ENCODE results near the gene NCKAP5L.

The NCKAP5L gene

DNA sequence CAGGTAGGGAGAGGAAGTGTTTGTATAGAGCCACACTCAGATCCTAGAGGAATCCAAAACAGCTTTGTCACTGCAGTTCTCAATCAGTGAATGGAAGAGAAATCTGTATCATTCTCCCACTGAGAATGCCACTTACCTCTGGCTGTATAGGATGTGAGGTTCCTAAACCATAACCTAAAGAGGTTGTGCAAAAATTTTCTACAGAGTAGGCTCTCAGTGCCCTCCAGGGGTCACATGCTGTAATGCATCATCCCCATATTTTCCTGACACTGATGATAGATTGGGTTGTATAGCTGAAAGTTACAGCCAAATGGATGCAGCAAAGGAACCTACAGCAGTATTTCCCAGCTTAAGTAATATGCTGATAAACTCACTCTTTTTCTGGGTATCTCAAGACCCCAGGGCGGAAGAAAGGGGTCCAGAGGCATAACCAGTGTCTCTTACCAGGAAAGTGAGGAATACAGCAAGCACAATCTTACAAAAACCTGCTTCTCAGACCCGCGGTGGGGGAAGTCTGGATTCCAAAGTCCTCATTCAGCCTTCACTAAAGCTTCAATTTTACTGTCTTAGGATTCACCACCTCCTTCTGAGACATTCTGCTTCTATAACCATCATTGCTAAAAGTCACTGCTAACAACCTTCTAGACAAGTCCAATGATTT lies 10.9 kb upstream of the NCKAP5L start (continued):
- TF ChIP-seq ZFP30 (CRISPR knock-in tag; IDR thresholded peaks at IDR 0.05) (no peak), ZNF70 (CRISPR knock-in tag; IDR thresholded peaks at IDR 0.05) (no peak)

DNA sequence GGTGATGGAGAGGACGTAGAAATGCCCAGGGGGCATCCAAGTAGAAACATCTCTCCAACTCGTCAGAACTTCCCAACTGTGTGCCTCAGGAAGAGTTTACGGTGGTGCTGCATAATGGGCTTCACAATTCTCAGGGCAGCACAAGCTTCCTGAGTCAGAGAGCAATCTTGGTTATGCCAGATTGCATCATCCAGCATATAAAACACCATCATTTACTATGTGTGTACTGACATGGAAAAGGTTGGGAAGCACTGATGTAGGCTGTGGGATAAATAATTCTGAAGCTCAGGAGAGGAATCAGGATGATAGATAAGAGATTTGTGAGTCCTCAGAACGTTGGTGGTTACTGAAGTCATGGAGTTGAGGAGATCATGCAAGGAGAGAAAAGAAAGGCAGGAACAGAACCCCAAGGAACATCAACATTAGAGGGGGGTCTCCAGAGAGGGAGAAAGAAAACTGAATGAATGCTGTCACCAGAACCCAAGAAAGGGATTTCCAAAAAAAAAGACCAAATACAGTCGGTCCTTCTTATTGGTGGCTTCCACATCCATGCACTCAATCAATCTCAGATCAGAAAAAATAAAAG lies 4.7 kb upstream of the NCKAP5L start:
- ATAC-seq, result no peak
- TF ChIP-seq CSDC2 (CRISPR knock-in tag; IDR thresholded peaks at IDR 0.05) (no peak), ZNF565 (CRISPR knock-in tag; conservative IDR thresholded peaks at IDR 0.05; ENCODE audit: low read depth) (no peak), TCF4 (CRISPR knock-in tag; IDR thresholded peaks at IDR 0.05; ENCODE audit: borderline replicate concordance) (no peak), ZC3H10 (CRISPR knock-in tag; IDR thresholded peaks at IDR 0.05) (no peak), CREB5 (CRISPR knock-in tag; IDR thresholded peaks at IDR 0.05; ENCODE audit: low read depth) (no peak), SNAI2 (CRISPR knock-in tag; IDR thresholded peaks at IDR 0.05) (no peak)
- TF ChIP-seq, protein P1, sequence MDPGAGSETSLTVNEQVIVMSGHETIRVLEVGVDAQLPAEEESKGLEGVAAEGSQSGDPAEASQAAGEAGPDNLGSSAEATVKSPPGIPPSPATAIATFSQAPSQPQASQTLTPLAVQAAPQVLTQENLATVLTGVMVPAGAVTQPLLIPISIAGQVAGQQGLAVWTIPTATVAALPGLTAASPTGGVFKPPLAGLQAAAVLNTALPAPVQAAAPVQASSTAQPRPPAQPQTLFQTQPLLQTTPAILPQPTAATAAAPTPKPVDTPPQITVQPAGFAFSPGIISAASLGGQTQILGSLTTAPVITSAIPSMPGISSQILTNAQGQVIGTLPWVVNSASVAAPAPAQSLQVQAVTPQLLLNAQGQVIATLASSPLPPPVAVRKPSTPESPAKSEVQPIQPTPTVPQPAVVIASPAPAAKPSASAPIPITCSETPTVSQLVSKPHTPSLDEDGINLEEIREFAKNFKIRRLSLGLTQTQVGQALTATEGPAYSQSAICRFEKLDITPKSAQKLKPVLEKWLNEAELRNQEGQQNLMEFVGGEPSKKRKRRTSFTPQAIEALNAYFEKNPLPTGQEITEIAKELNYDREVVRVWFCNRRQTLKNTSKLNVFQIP (CRISPR knock-in tag; IDR thresholded peaks at IDR 0.05; ENCODE audit: borderline replicate concordance, low read depth), result no peak

- TF ChIP-seq BACH2 (CRISPR knock-in tag; IDR thresholded peaks at IDR 0.05; ENCODE audit: borderline replicate concordance), result no peak
- no peak for TF ChIP-seq GLIS3 (CRISPR knock-in tag; IDR thresholded peaks at IDR 0.05)
- TF ChIP-seq TCF4 (CRISPR knock-in tag; IDR thresholded peaks at IDR 0.05; ENCODE audit: borderline replicate concordance), result no peak
- TF ChIP-seq ESRRG (CRISPR knock-in tag; IDR thresholded peaks at IDR 0.05), result no peak
- TF ChIP-seq, protein P1 (CRISPR knock-in tag; IDR thresholded peaks at IDR 0.05; ENCODE audit: borderline replicate concordance, low read depth), result no peak
- no peak for TF ChIP-seq ISL1 (CRISPR knock-in tag; IDR thresholded peaks at IDR 0.05)
- TF ChIP-seq OSR1 (CRISPR knock-in tag; IDR thresholded peaks at IDR 0.05), result no peak
- TF ChIP-seq ZC3H10 (CRISPR knock-in tag; IDR thresholded peaks at IDR 0.05), result no peak
- TF ChIP-seq RARB (CRISPR knock-in tag; IDR thresholded peaks at IDR 0.05), result no peak
- TF ChIP-seq CSRNP3 (CRISPR knock-in tag; IDR thresholded peaks at IDR 0.05), result no peak
- TF ChIP-seq, protein P2, sequence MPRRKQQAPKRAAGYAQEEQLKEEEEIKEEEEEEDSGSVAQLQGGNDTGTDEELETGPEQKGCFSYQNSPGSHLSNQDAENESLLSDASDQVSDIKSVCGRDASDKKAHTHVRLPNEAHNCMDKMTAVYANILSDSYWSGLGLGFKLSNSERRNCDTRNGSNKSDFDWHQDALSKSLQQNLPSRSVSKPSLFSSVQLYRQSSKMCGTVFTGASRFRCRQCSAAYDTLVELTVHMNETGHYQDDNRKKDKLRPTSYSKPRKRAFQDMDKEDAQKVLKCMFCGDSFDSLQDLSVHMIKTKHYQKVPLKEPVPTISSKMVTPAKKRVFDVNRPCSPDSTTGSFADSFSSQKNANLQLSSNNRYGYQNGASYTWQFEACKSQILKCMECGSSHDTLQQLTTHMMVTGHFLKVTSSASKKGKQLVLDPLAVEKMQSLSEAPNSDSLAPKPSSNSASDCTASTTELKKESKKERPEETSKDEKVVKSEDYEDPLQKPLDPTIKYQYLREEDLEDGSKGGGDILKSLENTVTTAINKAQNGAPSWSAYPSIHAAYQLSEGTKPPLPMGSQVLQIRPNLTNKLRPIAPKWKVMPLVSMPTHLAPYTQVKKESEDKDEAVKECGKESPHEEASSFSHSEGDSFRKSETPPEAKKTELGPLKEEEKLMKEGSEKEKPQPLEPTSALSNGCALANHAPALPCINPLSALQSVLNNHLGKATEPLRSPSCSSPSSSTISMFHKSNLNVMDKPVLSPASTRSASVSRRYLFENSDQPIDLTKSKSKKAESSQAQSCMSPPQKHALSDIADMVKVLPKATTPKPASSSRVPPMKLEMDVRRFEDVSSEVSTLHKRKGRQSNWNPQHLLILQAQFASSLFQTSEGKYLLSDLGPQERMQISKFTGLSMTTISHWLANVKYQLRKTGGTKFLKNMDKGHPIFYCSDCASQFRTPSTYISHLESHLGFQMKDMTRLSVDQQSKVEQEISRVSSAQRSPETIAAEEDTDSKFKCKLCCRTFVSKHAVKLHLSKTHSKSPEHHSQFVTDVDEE (CRISPR knock-in tag; IDR thresholded peaks at IDR 0.05), result no peak
- TF ChIP-seq CREB5 (CRISPR knock-in tag; IDR thresholded peaks at IDR 0.05; ENCODE audit: low read depth), result no peak
- no peak for TF ChIP-seq TOX (CRISPR knock-in tag; IDR thresholded peaks at IDR 0.05; ENCODE audit: borderline replicate concordance)
- TF ChIP-seq CSDC2 (CRISPR knock-in tag; IDR thresholded peaks at IDR 0.05), result no peak
- TF ChIP-seq ZFP30 (CRISPR knock-in tag; IDR thresholded peaks at IDR 0.05), result no peak
- no peak for TF ChIP-seq ZNF70 (CRISPR knock-in tag; IDR thresholded peaks at IDR 0.05)
- TF ChIP-seq ZFP3 (CRISPR knock-in tag; IDR thresholded peaks at IDR 0.05), result no peak
- TF ChIP-seq PPARA (CRISPR knock-in tag; IDR thresholded peaks at IDR 0.05; ENCODE audit: borderline replicate concordance), result no peak
- TF ChIP-seq ZNF565 (CRISPR knock-in tag; conservative IDR thresholded peaks at IDR 0.05; ENCODE audit: low read depth), result no peak
- ATAC-seq, result no peak
These were observed 3.5 kb upstream of the NCKAP5L start for GRCh38 chr12:49831717-49832116.
